WTC11 (cell line): ENCODE results near the gene PTPN3. TPM values are rescaled to one million over a fixed set of nuclear protein-coding genes. Genes with fewer than 3 reads are reported as not detected.
"Not testable (repeated sequence)": the region's sequence is repeated elsewhere in the genome, so short reads cannot be mapped to it uniquely, and the experiment has no call there.

Experiments
- ATAC-seq: fragments of 200-7000 bp; cut with Tn5 transposase; 2 replicates; pipeline ENCODE4 v1.10.0; 2021; ENCODE audit warnings: mild to moderate bottlenecking, moderate library complexity
- CTCF ChIA-PET: fragments of 300-600 bp; sonication (Branson Sonifier 250); formaldehyde crosslinking; loops from one replicate; lab custom pipeline; 2021; ENCODE audit warnings: antibody characterized with exemption; lab: Charles Lee
- POLR2A ChIA-PET: fragments of 350-600 bp; sonication (Branson Sonifier 250); formaldehyde crosslinking; loops from one replicate; lab custom pipeline; 2021; ENCODE audit warnings: antibody characterized with exemption; lab: Charles Lee
- DNase-seq: peaks from one replicate; pipeline ENCODE4 v3.0.0; 2021; ENCODE audit warnings: low spot score
- H3K27ac Mint-ChIP-seq: 2 replicates; pipeline ENCODE4 v1.8.0; 2021; ENCODE audit warnings: mixed read lengths
- H3K27me3 Mint-ChIP-seq: 2 replicates; pipeline ENCODE4 v1.8.0; 2021; ENCODE audit warnings: low read depth, mild to moderate bottlenecking, moderate library complexity, mixed read lengths
- H3K36me3 Mint-ChIP-seq: 2 replicates; pipeline ENCODE4 v1.8.0; 2021; ENCODE audit warnings: mixed read lengths
- H3K4me1 Mint-ChIP-seq: 2 replicates; pipeline ENCODE4 v1.8.0; 2022; ENCODE audit warnings: mixed read lengths
- H3K4me3 Mint-ChIP-seq: 2 replicates; pipeline ENCODE4 v1.8.0; 2021; ENCODE audit warnings: mild to moderate bottlenecking, moderate library complexity, mixed read lengths
- H3K9me3 Mint-ChIP-seq: 2 replicates; pipeline ENCODE4 v1.8.0; 2021; ENCODE audit warnings: mixed read lengths
- ATF6 ChIP-seq: sonication (generic); formaldehyde crosslinking; IDR thresholded peaks from 2 replicates; pipeline ENCODE4 v1.8.1; 2023; ENCODE audit warnings: mild to moderate bottlenecking, missing genetic modification reagents
- ELF4 ChIP-seq: sonication (generic); formaldehyde crosslinking; IDR thresholded peaks from 2 replicates; pipeline ENCODE4 v1.8.1; 2022; ENCODE audit warnings: low read depth, mild to moderate bottlenecking, moderate library complexity, missing genetic modification reagents
- ESRRA ChIP-seq: sonication (generic); formaldehyde crosslinking; IDR thresholded peaks from 2 replicates; pipeline ENCODE4 v1.8.1; 2022; ENCODE audit warnings: mild to moderate bottlenecking, missing genetic modification reagents, borderline replicate concordance
- FOXK1 ChIP-seq: sonication (generic); formaldehyde crosslinking; IDR thresholded peaks from 2 replicates; pipeline ENCODE4 v1.8.0; 2022; ENCODE audit warnings: mild to moderate bottlenecking, moderate library complexity, missing genetic modification reagents
- FOXP4 ChIP-seq: sonication (generic); formaldehyde crosslinking; IDR thresholded peaks from 2 replicates; pipeline ENCODE4 v1.8.0; 2022; ENCODE audit warnings: mild to moderate bottlenecking, missing genetic modification reagents
- GABPB1 ChIP-seq: sonication (generic); formaldehyde crosslinking; IDR thresholded peaks from 2 replicates; pipeline ENCODE4 v1.8.1; 2023; ENCODE audit warnings: mild to moderate bottlenecking, missing genetic modification reagents
- GRHL2 ChIP-seq: fragments of 250-450 bp; sonication (Bioruptor Pico); IDR thresholded peaks from 2 replicates; pipeline ENCODE4 v1.8.0; 2022; ENCODE audit warnings: mild to moderate bottlenecking, moderate library complexity; ENCODE audit not compliant: insufficient replicate concordance, severe bottlenecking
- IRF2 ChIP-seq: sonication (generic); formaldehyde crosslinking; IDR thresholded peaks from 2 replicates; pipeline ENCODE4 v1.8.0; 2022; ENCODE audit warnings: low read depth, missing genetic modification reagents, borderline replicate concordance
- JUN ChIP-seq: sonication (generic); formaldehyde crosslinking; IDR thresholded peaks from 2 replicates; pipeline ENCODE4 v1.8.0; 2023; ENCODE audit warnings: mild to moderate bottlenecking, missing genetic modification reagents
- MAX ChIP-seq: sonication (generic); formaldehyde crosslinking; IDR thresholded peaks from 2 replicates; pipeline ENCODE4 v1.8.0; 2022; ENCODE audit warnings: mild to moderate bottlenecking, missing genetic modification reagents
- NFE2L1 ChIP-seq: sonication (generic); formaldehyde crosslinking; IDR thresholded peaks from 2 replicates; pipeline ENCODE4 v1.8.1; 2023; ENCODE audit warnings: missing genetic modification reagents
- NR3C1 ChIP-seq: sonication (generic); formaldehyde crosslinking; conservative IDR thresholded peaks from 2 replicates; pipeline ENCODE4 v1.8.1; 2023; ENCODE audit warnings: low read depth, mild to moderate bottlenecking, missing genetic modification reagents
- PRRX2 ChIP-seq: fragments of 250-450 bp; sonication (Bioruptor Pico); IDR thresholded peaks from 2 replicates; pipeline ENCODE4 v1.8.0; 2021; ENCODE audit warnings: mild to moderate bottlenecking
- TEAD1 ChIP-seq: sonication (generic); formaldehyde crosslinking; IDR thresholded peaks from 2 replicates; pipeline ENCODE4 v1.8.0; 2022; ENCODE audit warnings: mild to moderate bottlenecking, missing genetic modification reagents
- TEAD4 ChIP-seq: sonication (generic); formaldehyde crosslinking; IDR thresholded peaks from 2 replicates; pipeline ENCODE4 v1.8.0; 2022; ENCODE audit warnings: mild to moderate bottlenecking, missing genetic modification reagents
- ZBTB21 ChIP-seq: sonication (generic); formaldehyde crosslinking; IDR thresholded peaks from 2 replicates; pipeline ENCODE4 v1.8.1; 2023; ENCODE audit warnings: mild to moderate bottlenecking, missing genetic modification reagents, borderline replicate concordance
- ZNF121 ChIP-seq: sonication (generic); formaldehyde crosslinking; IDR thresholded peaks from 2 replicates; pipeline ENCODE4 v1.8.0; 2023; ENCODE audit warnings: missing genetic modification reagents
- ZNF423 ChIP-seq: fragments of 250-450 bp; sonication (Bioruptor Pico); IDR thresholded peaks from 2 replicates; pipeline ENCODE4 v2.1.2; 2022; ENCODE audit warnings: mild to moderate bottlenecking, moderate library complexity
- ZSCAN18 ChIP-seq: fragments of 250-450 bp; sonication (Bioruptor Pico); IDR thresholded peaks from 2 replicates; pipeline ENCODE4 v2.1.2; 2022; ENCODE audit warnings: mild to moderate bottlenecking, moderate library complexity
- total RNA-seq: library from RNA; stranded (reverse); gene quantifications from 3 replicates; pipeline ENCODE4 v1.2.3, GENCODE V29; 2021

Gene PTPN3
- total RNA-seq, 1 experiment from 2014 or later: 1.7 TPM

GRCh38 chr9:109371374-109371773 is 126.7 kb downstream of the PTPN3 start (continued):
- TF ChIP-seq MAX (CRISPR knock-in tag): no peak
- TF ChIP-seq GRHL2 (CRISPR knock-in tag): no peak

- Mint-ChIP-seq H3K9me3 (peaks cover 27% of the 10 kb centered on the region), H3K4me3 (no peak overlapping the region), H3K4me1 (no peaks in the 10 kb centered on the region), H3K36me3 (peaks cover 3% of the 10 kb centered on the region; the same call in 1 of the 2 replicates), H3K27ac (no peak overlapping the region), H3K27me3 (no peaks in the 10 kb centered on the region)
- ChIA-PET POLR2A (no interaction called here), CTCF (no interaction called here)
- ATAC-seq (no peak), DNase-seq (no peak)
- TF ChIP-seq IRF2 (CRISPR knock-in tag) (no peak), ZNF423 (CRISPR knock-in tag) (no peak), ESRRA (CRISPR knock-in tag) (no peak), NFE2L1 (CRISPR knock-in tag) (no peak), GABPB1 (CRISPR knock-in tag) (no peak)
Measured at GRCh38 chr9:109369285-109369684, 128.8 kb downstream of the PTPN3 start.

GRCh38 chr9:109360771-109361170 is 137.3 kb downstream of the PTPN3 start:
- Mint-ChIP-seq H3K4me3 (no peak overlapping the region), H3K27ac (no peak overlapping the region), H3K4me1 (no peaks in the 10 kb centered on the region), H3K9me3 (no peaks in the 10 kb centered on the region), H3K27me3 (no peaks in the 10 kb centered on the region), H3K36me3 (no peaks in the 10 kb centered on the region)
- TF ChIP-seq JUN (CRISPR knock-in tag) (no peak), ZNF121 (CRISPR knock-in tag) (no peak), TEAD4 (CRISPR knock-in tag) (no peak)
- ATAC-seq (no peak), DNase-seq (no peak)
- ChIA-PET CTCF (no interaction called here), POLR2A (no interaction called here)

GRCh38 chr9:109358968-109359603 is 139.0 kb downstream of the PTPN3 start:
- H3K4me1 Mint-ChIP-seq, H3K36me3 Mint-ChIP-seq, POLR2A ChIA-PET, ATAC-seq, H3K4me3 Mint-ChIP-seq, H3K9me3 Mint-ChIP-seq, H3K27me3 Mint-ChIP-seq, DNase-seq, H3K27ac Mint-ChIP-seq: not testable (repeated sequence)
- CTCF ChIA-PET: interaction anchor here (0.6 to 0.9 kb wide), 2 partner anchors 81 to 176 kb away, joined by 3 to 4 read pairs; no protein-coding TSS in a partner anchor

GRCh38 chr9:109355564-109356297 is 142.4 kb downstream of the PTPN3 start:
- H3K4me3 Mint-ChIP-seq: no peak overlapping the region
- ATAC-seq (peak; percentile 65), DNase-seq (no peak)
- ChIA-PET POLR2A (no interaction called here), CTCF (interaction anchor here (1.6 kb wide), 1 partner anchor 10 kb away, joined by 11 read pairs; no protein-coding TSS in a partner anchor)
- no peaks in the 10 kb centered on the region for H3K4me1 Mint-ChIP-seq
- no peaks in the 10 kb centered on the region for H3K36me3 Mint-ChIP-seq
- no peaks in the 10 kb centered on the region for H3K27me3 Mint-ChIP-seq
- no peaks in the 10 kb centered on the region for H3K9me3 Mint-ChIP-seq
- H3K27ac Mint-ChIP-seq: no peak overlapping the region
- no peak for TF ChIP-seq TEAD1 (CRISPR knock-in tag)
- TF ChIP-seq ZSCAN18 (CRISPR knock-in tag): no peak
- TF ChIP-seq FOXP4 (CRISPR knock-in tag): no peak
- no peak for TF ChIP-seq ZBTB21 (CRISPR knock-in tag)
- no peak for TF ChIP-seq GRHL2 (CRISPR knock-in tag)
- no peak for TF ChIP-seq ATF6 (CRISPR knock-in tag)
- no peak for TF ChIP-seq PRRX2 (CRISPR knock-in tag)
- TF ChIP-seq NR3C1 (CRISPR knock-in tag): no peak
- no peak for TF ChIP-seq ELF4 (CRISPR knock-in tag)
- TF ChIP-seq FOXK1 (CRISPR knock-in tag): no peak
